IMR-90 (cell line): ENCODE results near the gene SDR9C7. TPM values are rescaled to one million over a fixed set of nuclear protein-coding genes. Genes with fewer than 3 reads are reported as not detected.

Experiments used
- ATAC-seq: fragments of 200-7000 bp; cut with Tn5 transposase; 2 replicates; pipeline ENCODE4 v1.9.1; 2020; ENCODE audit warnings: low read depth, mild to moderate bottlenecking, moderate library complexity
- BruUV-seq: library from RNA; stranded (reverse); fragments of 400-500 nt; replicated peaks from 2 replicates; lab custom pipeline; 2021; lab: Mats Ljungman, UMichigan
- CTCF ChIA-PET: fragments of 300-600 bp; formaldehyde crosslinking; extraction: SDS; loops from one replicate; lab custom pipeline; 2021; ENCODE audit warnings: antibody characterized with exemption; lab: Yijun Ruan, JAX
- POLR2A ChIA-PET: fragments of 300-600 bp; sonication (Branson Sonifier 250); formaldehyde crosslinking; loops from one replicate; lab custom pipeline; 2022; ENCODE audit warnings: antibody characterized with exemption; ENCODE audit not compliant: unreplicated experiment; lab: Charles Lee
- DNase-seq: peaks from one replicate; pipeline ENCODE4 v3.0.0; 2013
- H2AFZ ChIP-seq: replicated peaks from 2 replicates; pipeline ENCODE3; 2013; ENCODE audit warnings: low read length, mild to moderate bottlenecking; ENCODE audit not compliant: poor library complexity
- H2AK5ac ChIP-seq: 2 replicates; pipeline ENCODE4 v1.6.1; 2013; ENCODE audit warnings: low read depth, low read length, inconsistent platforms
- H2AK9ac ChIP-seq: replicated peaks from 2 replicates; pipeline ENCODE3; 2013; ENCODE audit warnings: mild to moderate bottlenecking, low read depth, low read length, moderate library complexity; ENCODE audit not compliant: poor library complexity
- H2BK120ac ChIP-seq: 2 replicates; pipeline ENCODE4 v1.6.1; 2013; ENCODE audit warnings: low read depth, low read length, inconsistent platforms
- H2BK15ac ChIP-seq: 3 replicates; pipeline ENCODE4 v1.6.1; 2013; ENCODE audit warnings: low read depth, low read length, inconsistent platforms
- H2BK20ac ChIP-seq: 2 replicates; pipeline ENCODE4 v1.6.1; 2013; ENCODE audit warnings: low read depth, mild to moderate bottlenecking, inconsistent platforms, low read length, moderate library complexity
- H2BK5ac ChIP-seq: 2 replicates; pipeline ENCODE4 v1.6.1; 2013; ENCODE audit warnings: mild to moderate bottlenecking, low read depth, low read length, inconsistent platforms; ENCODE audit not compliant: poor library complexity, severe bottlenecking
- H3K14ac ChIP-seq: replicated peaks from 2 replicates; pipeline ENCODE4 v1.6.1; 2013; ENCODE audit warnings: low read depth, low read length, inconsistent platforms
- H3K18ac ChIP-seq: 2 replicates; pipeline ENCODE4 v1.6.1; 2013; ENCODE audit warnings: low read depth, low read length, control low read depth
- H3K23ac ChIP-seq: 2 replicates; pipeline ENCODE4 v1.6.1; 2013; ENCODE audit warnings: low read depth, low read length, inconsistent platforms
- H3K27ac ChIP-seq: 2 replicates; pipeline ENCODE4 v1.5.1; 2013; ENCODE audit warnings: mild to moderate bottlenecking, control low read depth, low read length; ENCODE audit not compliant: insufficient read depth
- H3K27me3 ChIP-seq: 2 replicates; pipeline ENCODE4 v1.6.1; 2013; ENCODE audit warnings: low read length; ENCODE audit not compliant: control insufficient read depth, insufficient read depth
- H3K36me3 ChIP-seq: 2 replicates; pipeline ENCODE4 v1.6.1; 2013; ENCODE audit warnings: low read length, mixed read lengths; ENCODE audit not compliant: control insufficient read depth, insufficient read depth
- H3K4ac ChIP-seq: 2 replicates; pipeline ENCODE4 v1.6.1; 2013; ENCODE audit warnings: low read depth, low read length, inconsistent platforms
- H3K4me1 ChIP-seq: 2 replicates; pipeline ENCODE4 v1.6.1; 2013; ENCODE audit warnings: low read length, mixed read lengths; ENCODE audit not compliant: control insufficient read depth, insufficient read depth
- H3K4me2 ChIP-seq: 2 replicates; pipeline ENCODE4 v1.6.1; 2013; ENCODE audit warnings: low read depth, mild to moderate bottlenecking, control low read depth, low read length, moderate library complexity
- H3K4me3 ChIP-seq: 2 replicates; pipeline ENCODE4 v1.5.1; 2013; ENCODE audit warnings: low read depth, mild to moderate bottlenecking, control low read depth, low read length, moderate library complexity; ENCODE audit not compliant: insufficient read depth
- H3K56ac ChIP-seq: 2 replicates; pipeline ENCODE4 v1.6.1; 2013; ENCODE audit warnings: low read length, inconsistent platforms; ENCODE audit not compliant: insufficient read depth; ENCODE audit errors: extremely low read depth
- H3K79me1 ChIP-seq, 2 experiments: 2 replicates each; pipeline ENCODE4 v1.6.1; 2013; ENCODE audit warnings: low read length in 2 of 2, inconsistent platforms in 1 of 2, low read depth in 1 of 2
- H3K9ac ChIP-seq: 2 replicates; pipeline ENCODE4 v1.6.1; 2013; ENCODE audit warnings: low read depth, low read length, control low read depth
- H3K9me1 ChIP-seq: 2 replicates; pipeline ENCODE4 v1.6.1; 2013; ENCODE audit warnings: low read length, inconsistent platforms; ENCODE audit not compliant: insufficient read depth
- H3K9me3 ChIP-seq: 2 replicates; pipeline ENCODE4 v1.6.1; 2013; ENCODE audit warnings: low read length; ENCODE audit not compliant: control insufficient read depth, insufficient read depth
- H4K20me1 ChIP-seq: 2 replicates; pipeline ENCODE4 v1.6.1; 2013; ENCODE audit warnings: low read length, inconsistent platforms; ENCODE audit not compliant: insufficient read depth
- H4K5ac ChIP-seq: 2 replicates; pipeline ENCODE4 v1.6.1; 2013; ENCODE audit warnings: mild to moderate bottlenecking, low read depth, low read length, control low read depth
- H4K8ac ChIP-seq, 2 experiments: 2 replicates each; pipeline ENCODE4 v1.6.1; 2013; ENCODE audit warnings: low read depth in 2 of 2, low read length in 2 of 2, control low read depth in 1 of 2, inconsistent platforms in 1 of 2
- H4K91ac ChIP-seq: 2 replicates; pipeline ENCODE4 v1.6.1; 2013; ENCODE audit warnings: low read depth, low read length, inconsistent platforms; ENCODE audit not compliant: insufficient read depth
- CHD1 ChIP-seq: IDR thresholded peaks from 2 replicates; pipeline ENCODE4 v1.6.1; 2012; ENCODE audit warnings: low read depth, low read length, improper control_type of control experiment
- CTCF ChIP-seq: conservative IDR thresholded peaks from 2 replicates; pipeline ENCODE4 v1.5.1; 2012; ENCODE audit warnings: mild to moderate bottlenecking, low read depth, low read length, improper control_type of control experiment
- ELK1 ChIP-seq: fragments of 150-350 bp; IDR thresholded peaks from 2 replicates; pipeline ENCODE4 v1.6.1; 2016; ENCODE audit warnings: low read depth, mild to moderate bottlenecking, low read length, moderate library complexity, borderline replicate concordance
- FOS ChIP-seq: fragments of 150-350 bp; IDR thresholded peaks from 2 replicates; pipeline ENCODE4 v1.6.1; 2016; ENCODE audit warnings: low read depth, low read length
- MAZ ChIP-seq: IDR thresholded peaks from 2 replicates; pipeline ENCODE4 v1.6.1; 2012; ENCODE audit warnings: low read depth, mild to moderate bottlenecking, low read length, improper control_type of control experiment, moderate library complexity, borderline replicate concordance
- NFE2L2 ChIP-seq: fragments of 150-350 bp; IDR thresholded peaks from 2 replicates; pipeline ENCODE4 v1.6.1; 2016; ENCODE audit warnings: low read depth, mild to moderate bottlenecking, low read length
- POLR2A ChIP-seq: IDR thresholded peaks from 2 replicates; pipeline ENCODE4 v1.6.1; 2012; ENCODE audit warnings: mild to moderate bottlenecking, low read depth, low read length
- RAD21 ChIP-seq: IDR thresholded peaks from 2 replicates; pipeline ENCODE4 v1.6.1; 2012; ENCODE audit warnings: low read length, improper control_type of control experiment
- RCOR1 ChIP-seq: IDR thresholded peaks from 2 replicates; pipeline ENCODE4 v1.6.1; 2012; ENCODE audit warnings: mild to moderate bottlenecking, low read length, improper control_type of control experiment; ENCODE audit not compliant: insufficient replicate concordance
- RFX5 ChIP-seq: IDR thresholded peaks from 2 replicates; pipeline ENCODE4 v1.8.0; 2012; ENCODE audit warnings: low read depth, mild to moderate bottlenecking, low read length, moderate library complexity
- SMC3 ChIP-seq: fragments of 150-350 bp; IDR thresholded peaks from 2 replicates; pipeline ENCODE4 v1.6.1; 2016; ENCODE audit warnings: low read depth, mild to moderate bottlenecking, antibody characterized with exemption, low read length, moderate library complexity
- WGBS, 2 experiments: methylation state at CpG; one replicate each; pipeline versions ENCODE4 v1.1.5 to v1.1.7; 2013; ENCODE audit warnings: missing lambda C conversion rate in 2 of 2; ENCODE audit not compliant: insufficient read length in 1 of 2; ENCODE audit errors: extremely low coverage in 2 of 2; 5-methylcytosine and 5-hydroxymethylcytosine counted together
- dilution Hi-C: fragments of 300-500 bp; cut with HindIII; formaldehyde crosslinking; loops from one replicate; pipeline ENCODE4 v1.14.3; 2018; ENCODE audit warnings: low sequenced_read_pairs; ENCODE audit not compliant: unreplicated experiment
- in situ Hi-C: fragments of 300-500 bp; cut with MboI; formaldehyde crosslinking; loops from 3 replicates; pipeline ENCODE4 v1.14.3; 2019; ENCODE audit warnings: low sequenced_read_pairs, inconsistent platforms, mixed read lengths
- intact Hi-C: fragments of 100-400 bp; cut with micrococcal nuclease; formaldehyde crosslinking; loops from 2 replicates; pipeline ENCODE4 v1.10.0; 2022
- polyA plus RNA-seq, 3 experiments: library from polyadenylated mRNA; depleted of rRNA; stranded (reverse); fragments of >200 nt; gene quantifications; 2 replicates each; pipeline ENCODE4 v1.2.3, GENCODE V29; 2012; ENCODE audit warnings: low replicate concordance in 1 of 3
- total RNA-seq: library from RNA; depleted of rRNA; stranded (reverse); fragments of >200 nt; gene quantifications from 2 replicates; pipeline ENCODE4 v1.2.3, GENCODE V29; 2012

The SDR9C7 gene
- total and polyA plus RNA-seq, 2 of the 4 experiments (the other 2 are of a cell fraction): not detected

- WGBS, 2 experiments: no CpG with 5 or more reads among the region's 8 CpGs
- H2BK120ac ChIP-seq: no peak overlapping the region
- CTCF ChIA-PET: no interaction called here
- H2AK5ac ChIP-seq: no peak overlapping the region
- dilution Hi-C loops (no loop called here), in situ Hi-C loops (no loop called here), intact Hi-C loops (no loop called here)
- TF ChIP-seq CHD1 (no peak), SMC3 (no peak), POLR2A (no peak), CTCF (no peak), FOS (no peak), ELK1 (no peak), RAD21 (no peak), RCOR1 (no peak), NFE2L2 (no peak), RFX5 (no peak), MAZ (no peak)
- H3K9me3 ChIP-seq: no peaks in the 10 kb centered on the region
- no TSS peak for BruUV-seq
- H3K9me1 ChIP-seq: no peaks in the 10 kb centered on the region; the same call in 1 of the 2 replicates
- H3K27ac ChIP-seq: no peak overlapping the region
- H2AK9ac ChIP-seq: no peak overlapping the region
- H4K91ac ChIP-seq: no peak overlapping the region
- no peak overlapping the region for H3K56ac ChIP-seq
- ATAC-seq: no peak
- H3K4ac ChIP-seq: no peak overlapping the region
- H3K4me1 ChIP-seq: no peaks in the 10 kb centered on the region; the same call in 1 of the 2 replicates
- H3K4me3 ChIP-seq: no peak overlapping the region
- no peaks in the 10 kb centered on the region for H3K79me1 ChIP-seq
- no peaks in the 10 kb centered on the region for H4K20me1 ChIP-seq
- no peak overlapping the region for H3K14ac ChIP-seq
- H3K18ac ChIP-seq: no peak overlapping the region
- H2AFZ ChIP-seq: no peak overlapping the region
- H2BK5ac ChIP-seq: no peak overlapping the region
- H3K36me3 ChIP-seq: no peaks in the 10 kb centered on the region
- no peak overlapping the region for H4K8ac ChIP-seq
- no peak overlapping the region for H3K9ac ChIP-seq
- H2BK15ac ChIP-seq: no peak overlapping the region
- H3K23ac ChIP-seq: no peak overlapping the region
- H3K4me2 ChIP-seq: no peak overlapping the region
- POLR2A ChIA-PET: no interaction called here
- no peak overlapping the region for H4K5ac ChIP-seq
- DNase-seq: no peak
- peaks cover 46% of the 10 kb centered on the region for H3K27me3 ChIP-seq
- no peak overlapping the region for H2BK20ac ChIP-seq
Observed at GRCh38 chr12:56930241-56930640, 4.0 kb downstream of the SDR9C7 start.
